KBM-7 (cell line): ENCODE results near the gene MED6.
A peak's percentile ranks its signal among the peaks of the same experiment; 100 is the strongest.

Source experiments
- DNase-seq: peaks from one replicate; pipeline ENCODE4 v3.0.0-alpha.2; 2015
- in situ Hi-C: fragments of 300-500 bp; cut with MboI; formaldehyde crosslinking; loops from 2 replicates; pipeline ENCODE4 v1.14.3; 2020; ENCODE audit warnings: low sequenced_read_pairs, low pct_unique_long_range_greater_than_20kb, mixed read lengths

MED6 gene

DNA sequence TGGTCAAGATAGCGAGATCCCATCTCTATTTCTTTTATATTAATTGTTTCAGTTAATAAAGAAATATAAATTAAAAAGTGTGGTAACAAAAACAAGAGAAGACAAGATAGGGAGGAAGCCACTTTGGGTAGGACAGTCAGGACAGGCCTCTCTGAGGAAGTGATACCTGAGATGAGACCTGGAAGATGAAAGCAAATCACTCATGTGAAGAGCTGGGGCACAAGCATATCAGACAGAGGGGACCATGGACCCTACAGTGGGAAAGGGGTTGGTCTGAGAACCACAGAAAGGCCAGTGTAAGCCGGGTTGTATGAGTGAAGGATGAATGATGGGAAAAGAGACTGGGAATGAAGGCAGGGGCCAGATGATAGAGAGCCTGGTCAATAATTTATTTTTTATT lies 1.8 kb upstream of the MED6 start:
- in situ Hi-C loops: no loop called here
- no peak for DNase-seq

DNA sequence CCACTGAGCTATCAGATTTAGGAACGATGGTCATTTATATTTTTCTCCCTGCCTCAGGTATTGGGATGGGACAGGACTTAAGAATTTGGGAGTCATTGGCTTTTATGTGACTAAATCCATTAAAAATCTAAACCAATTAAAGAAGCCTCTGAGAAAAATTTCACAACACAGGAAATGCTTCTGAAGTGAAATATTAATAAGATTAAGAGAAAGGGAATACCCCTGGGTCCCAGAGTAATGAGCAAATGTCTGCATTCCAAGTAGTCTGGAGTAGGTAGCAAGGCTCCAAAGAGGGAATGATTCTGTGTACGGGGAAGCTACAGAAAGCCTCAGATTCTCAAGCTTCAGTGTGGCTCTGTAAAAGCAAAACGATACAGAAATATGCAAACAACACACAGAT lies 707 bp upstream of the MED6 start:
- DNase-seq: no peak
- in situ Hi-C loops: no loop called here

DNA sequence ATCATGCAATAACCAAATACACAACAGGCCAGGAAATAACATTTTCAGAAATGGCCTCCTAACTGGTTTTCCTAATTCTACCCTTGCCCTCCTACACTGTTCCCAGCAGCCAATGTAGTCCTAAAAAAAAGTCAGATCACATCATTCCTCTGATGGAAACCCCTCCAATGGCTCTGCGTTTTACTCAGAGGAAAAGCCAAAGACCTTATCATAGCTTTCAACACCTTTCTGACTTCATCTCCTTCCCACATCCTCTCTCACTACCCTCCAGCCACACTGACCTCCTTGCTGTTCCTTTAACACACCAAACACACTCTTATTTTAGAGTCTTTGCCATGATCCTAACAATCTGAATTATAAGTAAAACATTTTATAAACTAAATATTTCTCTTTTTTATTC lies 1.1 kb downstream of the MED6 start:
- DNase-seq: no peak
- in situ Hi-C loops: no loop called here

DNA sequence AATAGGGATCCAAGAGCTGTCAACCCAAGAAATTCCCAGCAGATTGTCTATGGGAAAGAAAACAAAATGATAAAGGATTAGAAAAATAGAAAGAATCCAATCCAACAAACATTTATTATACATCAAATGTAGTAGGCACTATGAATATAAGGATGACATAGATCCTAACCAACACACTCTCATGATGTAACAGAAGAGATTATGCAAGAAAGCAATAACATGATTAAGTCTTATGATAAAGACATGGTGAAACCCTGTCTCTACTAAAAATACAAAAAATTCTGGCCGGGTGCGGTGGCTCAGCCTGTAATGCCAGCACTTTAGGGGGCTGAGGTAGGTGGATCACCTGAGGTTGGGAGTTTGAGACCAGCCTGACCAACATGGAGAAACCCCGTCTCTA lies 2.7 kb downstream of the MED6 start:
- no peak for DNase-seq
- in situ Hi-C loops: no loop called here

DNA sequence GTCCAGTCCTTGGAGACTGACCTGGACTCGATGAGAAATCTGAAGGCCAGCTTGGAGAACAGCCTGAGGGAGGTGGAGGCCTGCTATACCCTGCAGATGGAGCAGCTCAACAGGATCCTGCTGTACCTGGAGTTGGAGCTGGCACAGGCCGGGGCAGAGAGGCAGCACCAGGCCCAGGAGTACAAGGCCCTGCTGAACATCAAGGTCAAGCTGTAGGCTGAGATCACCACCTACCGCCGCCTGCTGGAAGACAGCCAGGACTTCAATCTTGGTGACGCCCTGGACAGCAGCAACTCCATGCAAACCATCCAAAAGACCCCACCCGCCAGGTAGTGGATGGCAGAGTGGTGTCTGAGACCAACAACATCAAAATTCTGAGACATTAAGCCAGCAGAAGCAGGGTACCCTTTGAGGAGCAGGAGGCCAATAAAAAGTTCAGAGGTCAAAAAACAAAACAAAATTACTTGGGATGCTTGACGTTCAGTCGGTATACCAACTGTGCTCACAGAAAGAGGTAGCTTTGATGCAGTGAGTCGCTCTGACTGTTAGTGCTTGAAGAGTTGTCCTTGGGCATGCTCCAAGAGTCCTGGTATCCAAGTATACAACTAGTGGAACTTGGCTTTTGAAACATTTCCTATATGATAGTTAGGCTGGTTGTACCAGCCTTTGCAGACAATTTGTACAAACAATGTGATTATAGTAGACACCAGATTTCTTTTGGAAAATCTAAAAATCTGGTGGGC lies 4.8 kb downstream of the MED6 start:
- in situ Hi-C loops: no loop called here

DNA sequence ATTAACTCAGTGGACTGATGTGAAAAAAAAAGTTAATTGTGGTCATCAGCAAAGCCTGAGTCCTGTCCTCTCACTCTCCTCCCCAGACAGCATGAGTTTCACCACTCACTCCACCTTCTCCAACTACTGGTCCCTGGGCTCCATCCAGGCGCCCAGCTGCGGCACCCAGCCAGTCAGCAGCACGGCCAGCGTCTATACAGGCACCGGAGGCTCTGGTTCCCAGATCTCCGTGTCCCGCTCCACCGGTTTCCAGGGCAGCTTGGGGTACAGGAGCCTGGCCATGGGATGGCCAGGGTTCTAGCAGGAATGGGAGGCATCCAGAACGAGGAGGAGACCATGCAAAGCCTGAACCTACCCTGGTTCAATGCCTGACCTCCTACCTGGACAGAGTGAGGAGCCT lies 6.0 kb downstream of the MED6 start:
- in situ Hi-C loops: no loop called here
- DNase-seq: no peak

More for the DNA sequence above, 4.8 kb downstream of the MED6 start:
- no peak for DNase-seq

DNA sequence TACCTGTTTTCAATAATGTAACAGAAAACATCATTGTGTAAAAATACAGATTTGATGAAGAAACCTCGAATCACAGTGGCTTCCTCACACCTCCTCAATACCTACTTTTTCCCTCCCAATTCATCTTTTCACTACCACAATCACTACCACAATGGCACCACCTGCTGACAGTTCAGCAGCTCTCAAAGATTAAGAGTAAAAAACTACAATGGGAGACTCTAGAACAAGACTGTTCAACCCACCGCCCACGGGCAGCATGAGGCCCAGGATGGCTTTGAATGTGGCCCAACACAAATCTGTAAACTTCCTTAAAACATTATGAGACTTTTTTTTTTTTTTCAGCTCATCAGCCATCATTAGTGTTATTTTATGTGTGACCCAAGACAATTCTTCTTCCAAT lies 15.2 kb downstream of the MED6 start:
- DNase-seq: peak; percentile 7
- in situ Hi-C loops: no loop called here

DNA sequence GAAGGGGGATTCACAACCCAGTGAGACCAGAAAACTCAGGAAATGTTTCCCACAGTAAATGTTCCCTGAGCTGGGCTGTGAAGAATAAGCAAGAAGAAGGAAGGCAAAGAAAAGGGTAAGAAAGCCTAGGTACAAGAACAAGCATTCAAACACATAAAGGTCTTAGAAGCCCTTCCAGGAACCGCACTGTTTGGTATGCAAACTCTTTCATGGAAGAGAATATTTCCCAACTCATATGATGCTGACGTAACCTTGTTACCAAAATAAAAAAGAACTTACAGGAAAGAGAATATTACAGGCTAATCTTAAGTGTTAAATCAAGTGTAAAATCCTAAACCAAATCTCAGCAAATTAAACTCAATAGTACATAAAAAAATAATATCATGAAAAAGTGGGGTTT lies 23.6 kb downstream of the MED6 start:
- no peak for DNase-seq
- in situ Hi-C loops: no loop called here

DNA sequence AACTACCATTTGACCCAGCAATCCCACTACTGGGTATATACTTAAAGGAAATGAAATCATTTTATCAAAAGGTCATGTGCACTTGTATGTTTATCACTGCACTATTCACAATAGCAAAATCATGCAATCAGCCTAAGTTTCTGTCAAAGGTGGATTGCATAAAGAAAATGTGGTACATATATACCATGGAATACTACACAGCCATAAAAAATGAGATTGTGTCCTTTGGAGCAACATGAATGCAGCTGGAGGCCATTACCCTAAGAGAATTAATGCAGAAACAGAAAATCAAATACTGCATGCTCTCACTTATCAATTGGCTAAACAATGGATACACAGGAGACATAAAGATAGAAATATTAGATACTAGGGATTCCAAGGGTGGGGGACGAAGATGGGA lies 27.4 kb downstream of the MED6 start:
- in situ Hi-C loops: no loop called here
- DNase-seq: no peak

DNA sequence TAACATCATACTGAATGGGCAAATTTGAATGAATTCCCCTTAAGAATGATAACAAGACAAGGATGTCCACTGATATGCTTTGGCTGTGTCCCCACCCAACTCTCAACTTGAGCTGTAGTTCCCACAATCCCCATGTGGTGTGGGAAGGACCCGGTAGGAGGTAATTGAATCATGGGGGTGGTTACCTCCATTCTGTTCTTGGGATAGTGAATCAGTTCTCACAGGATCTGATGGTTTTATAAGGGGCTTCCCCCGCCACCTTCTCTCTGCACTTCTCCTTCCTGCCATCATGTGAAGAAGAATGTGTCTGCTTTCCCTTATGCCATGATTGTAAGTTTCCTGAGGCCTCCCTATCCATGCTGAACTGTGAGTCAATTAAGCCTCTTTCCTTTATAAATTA lies 29.3 kb downstream of the MED6 start:
- in situ Hi-C loops: no loop called here
- no peak for DNase-seq

DNA sequence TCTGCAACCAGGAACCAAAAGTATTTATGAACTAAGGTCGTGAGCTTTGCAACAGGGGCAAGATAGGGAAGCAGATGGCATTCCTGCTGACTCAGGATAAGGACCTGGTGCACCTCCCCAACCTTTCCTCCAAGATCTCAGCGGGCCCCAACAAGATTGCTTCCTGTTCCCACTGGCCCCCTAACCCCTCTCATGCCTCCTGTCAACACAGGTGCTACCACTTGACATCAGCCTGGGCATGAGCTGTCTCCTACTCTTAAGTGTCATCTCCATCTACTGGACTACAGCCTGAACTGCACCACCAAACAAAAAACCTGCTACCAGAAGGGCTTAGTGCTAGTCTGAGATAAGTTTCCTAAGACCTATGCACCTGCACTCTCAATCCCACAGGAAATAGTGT lies 32.7 kb downstream of the MED6 start:
- DNase-seq: peak; percentile 45
- in situ Hi-C loops: no loop called here

DNA sequence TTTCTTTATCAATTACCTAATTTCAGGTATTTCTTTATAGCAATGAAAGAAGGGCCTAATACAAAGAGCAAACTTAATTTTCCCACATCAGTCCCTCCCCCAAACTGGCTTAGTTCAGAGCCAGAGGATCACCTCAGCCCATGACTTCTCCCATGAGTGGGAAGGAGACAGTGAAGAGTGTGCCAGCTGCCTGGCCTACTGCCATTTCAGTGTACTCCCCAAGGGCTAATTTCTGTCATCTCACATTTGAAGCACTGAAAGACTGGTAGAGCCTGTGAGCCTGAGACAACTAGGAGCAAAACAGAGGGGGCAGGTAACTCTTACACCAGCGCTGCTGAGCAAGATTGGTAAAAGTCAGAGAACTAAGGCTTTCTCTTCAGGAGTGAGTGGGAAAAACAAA lies 36.6 kb downstream of the MED6 start:
- in situ Hi-C loops: no loop called here
- DNase-seq: no peak

DNA sequence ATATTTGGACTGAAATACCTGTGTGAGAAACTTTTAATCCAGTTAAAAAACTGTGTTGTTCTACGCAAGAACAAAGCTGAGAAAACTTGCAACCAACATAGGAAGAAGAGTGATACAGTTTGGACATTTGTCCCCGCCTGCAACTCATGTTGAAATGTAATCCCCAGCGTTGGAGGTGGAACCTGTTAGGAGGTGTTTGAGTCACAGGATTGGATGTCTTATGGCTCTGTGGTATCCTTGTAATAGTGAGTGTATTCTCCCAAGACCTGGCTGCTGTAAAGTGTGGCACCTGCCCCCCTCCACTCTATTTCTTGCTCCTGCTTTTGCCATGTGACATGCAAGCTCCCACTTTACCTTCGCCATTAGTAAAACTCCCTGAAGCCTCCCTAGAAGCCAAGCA lies 37.0 kb downstream of the MED6 start:
- in situ Hi-C loops: no loop called here
- DNase-seq: no peak

DNA sequence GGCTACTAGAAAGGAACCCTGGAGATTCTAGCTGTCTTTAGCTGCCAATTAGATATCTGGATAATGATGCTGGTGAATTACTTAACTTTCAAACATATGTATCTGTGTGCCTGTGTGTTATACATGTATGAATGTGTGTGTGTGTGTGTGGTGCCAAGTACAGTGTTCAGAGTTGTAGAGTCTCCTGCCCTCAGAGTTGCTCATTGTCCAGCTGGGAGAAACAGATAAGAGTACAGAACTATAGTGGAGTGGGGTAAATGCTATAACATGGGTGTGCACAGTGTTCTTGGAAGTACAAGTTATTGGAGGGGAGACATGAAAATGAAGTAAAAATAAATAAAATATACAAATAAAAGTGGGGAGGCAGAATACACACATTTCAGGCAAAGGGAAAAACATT lies 42.1 kb downstream of the MED6 start:
- no peak for DNase-seq
- in situ Hi-C loops: no loop called here

DNA sequence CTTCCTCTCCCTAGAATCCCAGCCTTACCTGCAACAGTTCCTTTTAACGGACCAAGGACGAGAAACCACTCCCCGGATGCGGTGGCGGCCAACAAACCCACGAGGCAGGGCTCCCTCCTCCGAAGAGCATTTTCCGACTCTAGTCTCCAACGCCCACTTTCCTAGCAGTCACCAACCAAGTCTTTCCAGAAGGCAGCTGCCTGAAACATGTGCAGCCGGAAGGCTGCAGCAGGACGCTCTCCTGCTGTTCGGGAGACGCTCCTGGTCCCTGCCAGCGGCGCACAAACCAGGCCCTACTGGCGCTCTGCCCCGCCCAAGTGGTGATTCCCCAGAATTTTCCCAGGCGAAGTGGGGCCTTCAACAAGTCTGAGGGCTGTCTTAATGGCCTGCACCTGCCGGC lies 44.6 kb downstream of the MED6 start:
- in situ Hi-C loops: no loop called here
- DNase-seq: no peak

DNA sequence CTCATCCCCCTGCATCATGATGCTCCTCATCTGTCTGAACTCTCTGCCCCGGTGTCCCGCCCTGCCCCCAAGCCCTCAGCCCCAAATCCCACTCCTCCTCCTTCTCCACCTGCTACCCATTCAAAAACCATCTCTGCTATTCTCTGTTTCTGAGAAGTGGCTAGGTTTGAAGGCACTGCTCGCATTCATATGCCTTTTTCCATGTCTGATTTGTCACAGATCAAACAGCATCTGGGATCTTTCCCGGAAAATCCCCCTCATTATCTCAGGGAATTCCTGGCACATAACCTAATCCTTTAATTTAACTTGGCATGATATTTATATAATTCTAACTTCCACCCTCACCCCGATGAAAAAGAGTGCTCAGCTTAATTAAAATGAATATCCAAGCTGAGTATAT lies 62.4 kb downstream of the MED6 start:
- no peak for DNase-seq
- in situ Hi-C loops: no loop called here

DNA sequence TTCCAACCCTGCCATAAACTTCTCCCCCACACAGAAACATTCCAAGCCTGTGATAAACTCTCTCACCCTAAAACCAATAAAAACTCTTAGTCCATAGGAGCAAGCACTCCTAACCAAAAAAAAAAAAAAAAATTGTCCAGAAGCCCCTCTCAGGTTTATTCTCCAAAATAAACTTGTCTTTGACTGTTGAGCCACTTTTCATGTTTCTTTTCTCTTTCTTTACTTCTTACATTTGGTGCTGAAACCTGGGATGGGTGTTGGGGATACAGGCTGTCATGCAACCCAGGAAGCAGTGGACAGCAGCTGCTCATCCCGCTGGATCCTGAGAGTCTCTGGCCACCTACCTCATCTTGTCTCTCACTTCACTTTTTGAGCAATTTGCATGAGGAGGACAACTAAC lies 63.6 kb downstream of the MED6 start:
- in situ Hi-C loops: no loop called here
- no peak for DNase-seq

DNA sequence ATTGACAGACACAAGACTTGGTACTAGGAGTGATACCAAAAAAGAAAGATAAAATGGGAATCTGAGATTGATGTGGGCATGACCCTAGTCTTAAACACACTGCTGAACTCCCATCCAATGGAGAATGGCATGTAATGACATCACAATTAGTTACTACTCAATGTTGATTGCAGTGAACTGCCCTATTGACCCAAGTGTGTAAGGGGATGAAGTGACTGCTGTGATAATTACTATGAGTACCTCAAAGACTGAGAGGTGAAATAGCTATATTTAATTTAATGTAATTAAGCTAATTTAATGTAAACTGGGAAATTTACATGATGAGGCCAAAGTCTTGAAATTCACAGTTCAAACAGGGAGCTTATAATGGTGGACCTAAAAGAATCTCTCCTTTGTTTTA lies 65.6 kb downstream of the MED6 start, which contains the start of gene ADAM20:
ADAM20 (minus strand) TSS at position 101 of the 400 bp plus-strand sequence. CDS start 10,247 bp downstream, outside the sequence.
- in situ Hi-C loops: no loop called here
- no peak for DNase-seq
